DMS79 (cell line): ENCODE measurements around the gene RHOC.
"Not testable (repeated sequence)": the region's sequence is repeated elsewhere in the genome, so short reads cannot be mapped to it uniquely, and the experiment has no call there.

Experiments used
- DNase-seq: peaks from one replicate; lab custom pipeline; 2025; lab: John Stamatoyannopoulos, UW

The RHOC gene

DNA sequence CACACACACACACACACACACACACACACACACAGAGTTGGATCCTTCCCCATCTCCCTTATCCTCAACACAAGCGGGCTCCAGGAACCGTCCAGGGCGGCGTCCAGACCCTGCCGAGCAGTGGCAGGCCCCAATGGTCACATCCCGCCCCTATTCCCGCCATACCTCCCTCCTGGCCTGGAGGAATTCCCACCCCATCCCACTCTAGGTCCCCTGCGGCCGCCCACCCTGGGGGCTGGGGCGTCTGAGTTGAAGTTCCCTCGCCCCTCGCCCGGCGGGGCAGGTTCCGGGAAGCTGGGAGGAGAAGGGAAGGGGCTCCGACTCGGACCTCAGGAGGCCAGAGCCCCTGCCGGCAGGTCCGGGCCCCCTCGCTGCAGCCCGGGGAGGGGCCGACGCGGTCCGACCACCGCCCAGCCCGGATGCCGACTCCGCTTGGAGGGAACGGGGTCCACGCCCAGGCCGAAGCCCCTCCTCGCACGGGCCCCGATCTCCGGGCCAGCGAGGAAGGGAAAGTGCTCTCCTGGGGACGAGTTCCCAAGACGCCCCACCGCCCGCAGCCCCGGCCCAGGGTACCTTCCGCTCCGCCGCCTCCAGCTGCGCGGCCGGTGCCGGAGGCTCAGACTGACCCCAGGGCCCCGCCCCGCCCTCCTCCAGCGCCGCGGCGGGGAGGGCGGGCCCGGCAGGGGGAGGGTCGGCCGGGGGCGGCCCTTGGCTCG lies at the start of gene RHOC:
TSS of gene RHOC (minus strand) at position 623 of the 716 bp plus-strand sequence. CDS start 3,328 bp downstream, outside the sequence.
- DNase-seq, result no peak

GRCh38 chr1:112754116-112754628 lies 47.2 kb upstream of the RHOC start:
- no peak for DNase-seq

DNA sequence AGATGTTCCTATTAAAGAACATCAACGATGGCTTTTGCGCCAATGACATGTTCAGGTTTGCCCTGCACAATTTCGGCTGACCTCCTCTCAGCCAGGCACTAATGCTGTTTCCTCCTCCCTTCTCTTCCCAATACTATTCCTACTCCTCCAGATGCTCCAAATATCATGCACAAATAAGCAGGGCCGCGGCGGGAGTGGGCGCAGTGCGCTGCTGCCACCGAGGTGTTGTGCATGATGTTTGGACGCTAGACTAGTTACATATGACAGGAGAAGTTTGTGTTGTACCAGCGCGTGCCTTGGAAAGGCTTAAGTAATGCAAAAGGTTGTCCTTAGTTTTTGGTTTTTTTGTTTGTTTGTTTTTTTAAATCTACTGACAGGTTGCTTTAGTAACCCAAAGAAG lies 41.5 kb upstream of the RHOC start:
- no peak for DNase-seq

DNA sequence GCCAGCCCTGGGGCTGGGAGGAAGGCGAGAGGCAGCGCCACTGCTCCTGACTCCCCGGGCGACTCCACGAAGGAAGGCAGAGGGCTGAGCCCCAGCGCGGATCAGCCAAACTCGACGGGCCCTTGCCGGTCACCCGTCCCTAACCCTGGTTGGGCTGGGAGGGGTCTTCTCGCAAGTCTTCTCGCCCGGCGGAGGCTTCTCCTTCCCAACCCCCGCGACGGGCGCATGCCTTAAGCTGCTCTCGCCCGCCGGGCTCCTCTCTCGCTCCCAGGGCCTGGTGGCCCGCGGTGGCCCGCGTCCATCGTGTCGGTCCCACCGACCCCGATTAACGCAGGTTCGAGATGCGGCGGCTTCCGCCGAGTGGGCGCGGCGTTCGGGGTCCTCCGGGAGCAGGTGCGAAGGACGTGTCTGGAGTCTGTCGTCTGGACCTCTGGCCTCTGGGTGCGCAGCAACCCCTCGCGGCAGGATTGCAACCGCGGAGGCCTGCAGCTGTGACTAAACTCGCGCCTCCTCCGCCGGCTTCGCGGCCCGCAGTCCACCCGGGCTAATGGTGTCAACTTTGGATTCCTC lies 37.2 kb upstream of the RHOC start:
- no peak for DNase-seq

- DNase-seq, result no peak
Measured at GRCh38 chr1:112743174-112744008, 36.5 kb upstream of the RHOC start.

DNA sequence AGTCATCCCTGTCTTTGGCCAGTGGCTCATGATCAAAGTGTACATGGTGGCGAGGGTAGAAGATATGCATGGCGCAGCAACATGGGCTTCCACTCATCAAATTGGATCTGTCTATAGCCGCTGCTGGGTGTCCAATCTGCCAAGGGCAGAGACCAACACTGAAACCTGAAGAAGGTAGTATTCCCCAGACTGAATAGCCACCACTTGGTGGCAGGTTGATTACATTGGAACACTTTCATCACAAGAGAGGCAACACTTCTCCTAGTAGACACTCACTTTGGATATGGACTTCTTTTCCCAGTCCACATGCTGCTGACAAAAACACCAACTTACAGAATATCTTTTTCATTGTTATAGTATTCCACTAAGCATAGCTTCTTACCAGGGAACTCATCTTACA lies 30.6 kb upstream of the RHOC start:
- no peak for DNase-seq

DNA sequence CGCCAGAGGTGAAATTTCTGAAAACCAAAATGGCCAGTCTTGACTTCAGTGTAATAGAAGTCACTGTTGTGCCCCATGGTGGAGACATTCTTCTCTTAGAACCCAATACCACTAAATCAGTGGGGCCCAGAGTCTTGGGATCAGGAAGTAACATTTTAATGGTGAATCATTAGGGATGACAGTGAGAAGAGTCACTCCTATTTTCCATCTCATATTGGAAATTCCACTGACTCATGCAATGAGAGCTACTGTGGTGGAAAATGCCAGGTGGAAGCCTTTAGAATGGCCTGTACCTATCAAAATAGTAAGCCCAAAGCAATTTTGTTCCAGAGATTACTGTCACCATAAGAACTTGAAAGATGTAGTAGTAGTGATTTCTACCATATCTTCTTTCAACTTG lies 28.8 kb upstream of the RHOC start:
- DNase-seq, result no peak

DNA sequence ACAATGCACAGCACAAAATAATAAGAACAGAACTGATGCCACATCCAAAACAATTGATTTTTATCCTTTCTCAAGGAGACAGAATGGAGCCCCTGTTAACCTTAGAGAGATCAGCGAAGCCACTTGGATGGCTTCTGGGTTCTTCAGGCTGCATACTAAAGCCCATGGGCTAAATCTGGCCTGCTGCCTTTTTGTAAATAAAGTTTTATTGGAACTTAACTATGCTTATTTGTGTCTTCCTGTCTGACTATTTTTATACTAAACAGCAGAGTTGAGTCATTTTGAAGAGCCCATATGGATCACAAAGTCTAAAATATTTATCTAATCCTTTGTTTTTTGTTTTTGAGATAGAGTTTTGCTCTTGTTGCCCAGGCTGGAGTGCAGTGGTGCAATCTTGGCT lies 24.5 kb upstream of the RHOC start:
- DNase-seq, result no peak

DNA sequence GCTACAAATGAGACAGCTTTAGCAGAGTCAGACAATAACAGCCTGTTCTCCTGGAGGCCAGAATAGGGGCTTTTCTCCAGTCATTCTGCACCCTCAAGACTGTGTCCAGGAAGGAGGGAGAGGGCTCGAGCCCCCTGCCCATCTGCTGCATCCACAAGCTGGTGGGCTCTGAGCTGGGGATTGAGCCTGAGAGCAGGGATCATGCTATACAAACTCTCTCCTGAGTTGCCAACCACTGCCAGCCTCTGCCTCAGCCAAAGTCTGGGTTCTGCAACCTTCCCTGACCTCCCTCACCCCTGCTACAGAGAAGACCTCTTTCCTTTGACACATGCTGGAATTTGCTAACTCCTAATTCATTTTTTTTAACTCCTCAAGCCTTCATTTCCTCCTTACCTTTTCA lies 23.0 kb upstream of the RHOC start:
- no peak for DNase-seq

DNA sequence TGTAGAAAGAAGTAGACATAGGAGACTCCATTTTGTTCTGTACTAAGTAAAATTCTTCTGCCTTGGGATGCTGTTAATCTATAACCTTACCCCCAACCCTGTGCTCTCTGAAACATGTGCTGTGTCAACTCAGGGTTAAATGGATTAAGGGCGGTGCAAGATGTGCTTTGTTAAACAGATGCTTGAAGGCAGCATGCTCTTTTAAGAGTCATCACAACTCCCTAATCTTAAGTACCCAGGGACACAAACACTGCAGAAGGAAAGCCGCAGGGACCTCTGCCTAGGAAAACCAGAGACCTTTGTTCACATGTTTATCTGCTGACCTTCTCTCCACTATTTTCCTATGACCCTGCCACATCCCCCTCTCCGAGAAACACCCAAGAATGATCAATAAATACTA lies 22.1 kb upstream of the RHOC start:
- DNase-seq, result not testable (repeated sequence)

GRCh38 chr1:112728306-112728971 lies 21.5 kb upstream of the RHOC start:
- DNase-seq, result not testable (repeated sequence)

DNA sequence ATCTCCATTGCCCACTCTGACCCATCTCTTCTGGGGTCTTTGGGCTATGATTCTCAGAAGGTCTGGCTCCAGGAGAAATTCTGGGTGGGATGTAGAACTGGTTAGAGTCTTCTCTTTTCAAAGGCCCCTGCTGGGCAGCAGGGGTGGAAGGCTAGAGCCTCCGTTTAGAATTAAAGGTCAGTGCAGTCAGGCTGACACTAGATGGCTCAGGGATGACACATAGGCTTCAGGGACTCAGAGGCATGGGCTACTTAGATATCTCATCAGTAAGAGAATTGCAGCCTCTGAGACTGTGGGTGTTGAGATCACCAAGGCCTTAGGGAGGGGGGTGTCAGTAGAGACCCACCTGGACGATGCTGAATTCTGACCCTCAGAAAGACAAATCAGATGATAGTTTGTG lies 20.8 kb upstream of the RHOC start:
- DNase-seq, result no peak

DNA sequence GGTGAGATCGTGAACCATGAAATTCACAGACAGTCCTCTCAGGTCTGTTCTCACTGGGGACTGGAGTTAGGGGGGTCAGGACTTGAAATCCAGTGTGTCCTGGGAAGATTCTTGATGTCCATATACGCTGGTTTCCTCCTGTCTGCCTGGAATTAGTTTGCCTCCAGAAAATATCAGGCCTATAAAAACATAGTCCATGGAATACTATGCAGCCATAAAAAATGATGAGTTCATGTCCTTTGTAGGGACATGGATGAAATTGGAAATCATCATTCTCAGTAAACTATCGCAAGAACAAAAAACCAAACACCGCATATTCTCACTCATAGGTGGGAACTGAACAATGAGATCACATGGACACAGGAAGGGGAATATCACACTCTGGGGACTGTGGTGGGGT lies 17.3 kb upstream of the RHOC start:
- DNase-seq, result not testable (repeated sequence)

DNA sequence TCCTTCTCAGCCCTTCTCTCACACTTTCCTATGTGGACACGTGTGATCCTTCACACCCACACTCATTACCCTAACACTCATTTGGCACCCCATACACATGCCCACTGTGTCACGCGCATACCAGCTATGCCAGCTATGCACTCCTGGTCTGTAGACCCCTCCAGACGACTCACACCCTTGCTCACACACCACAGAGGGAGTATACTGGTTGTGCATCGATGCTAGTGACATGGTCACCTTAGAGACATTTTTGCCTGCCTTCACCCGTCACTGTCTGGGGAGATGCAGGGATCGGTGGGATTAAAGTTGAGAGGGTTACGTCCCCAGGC lies 16.5 kb upstream of the RHOC start:
- DNase-seq, result no peak

DNA sequence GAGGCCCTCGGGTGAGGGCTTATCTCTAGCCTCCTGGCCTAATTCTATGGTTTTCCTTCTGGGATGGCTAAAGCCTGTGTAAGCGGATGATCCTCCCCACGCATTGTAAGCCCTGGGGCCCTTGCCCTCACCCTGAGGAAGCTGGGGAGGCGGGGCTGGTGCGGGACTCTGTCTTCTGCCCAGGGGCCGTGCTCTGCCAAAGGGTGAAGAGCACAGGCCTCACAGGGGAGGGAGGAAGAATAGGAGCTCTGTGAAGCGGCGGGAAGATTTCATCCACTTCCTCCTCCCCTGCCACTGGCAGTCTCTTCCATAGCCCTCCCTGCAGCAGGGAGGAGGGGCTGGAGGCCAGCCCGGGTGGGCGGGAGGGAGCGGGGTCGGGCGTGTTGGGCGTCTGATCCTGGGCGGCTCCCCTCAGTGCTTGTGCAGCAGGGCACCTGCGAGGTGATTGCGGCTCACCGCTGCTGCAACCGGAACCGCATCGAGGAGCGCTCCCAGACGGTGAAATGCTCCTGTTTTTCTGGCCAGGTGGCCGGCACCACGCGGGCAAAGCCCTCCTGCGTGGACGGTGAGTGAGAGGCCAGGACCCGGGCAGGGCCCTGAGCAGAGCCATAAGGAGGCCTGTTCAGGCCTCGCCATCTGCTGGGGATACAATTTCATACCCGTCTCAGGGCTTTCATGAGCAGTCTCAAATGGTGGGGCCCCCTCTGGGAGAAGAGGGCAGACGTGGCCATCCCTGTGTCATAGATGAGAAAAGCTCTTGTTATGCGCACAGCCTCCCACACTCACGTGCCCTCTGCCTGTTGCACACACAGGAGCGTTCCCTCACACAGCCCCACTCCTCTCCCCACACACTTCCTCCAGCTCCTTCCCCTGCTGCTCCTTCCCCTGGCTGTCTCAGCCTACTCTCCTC lies 15.9 kb upstream of the RHOC start:
- no peak for DNase-seq

DNA sequence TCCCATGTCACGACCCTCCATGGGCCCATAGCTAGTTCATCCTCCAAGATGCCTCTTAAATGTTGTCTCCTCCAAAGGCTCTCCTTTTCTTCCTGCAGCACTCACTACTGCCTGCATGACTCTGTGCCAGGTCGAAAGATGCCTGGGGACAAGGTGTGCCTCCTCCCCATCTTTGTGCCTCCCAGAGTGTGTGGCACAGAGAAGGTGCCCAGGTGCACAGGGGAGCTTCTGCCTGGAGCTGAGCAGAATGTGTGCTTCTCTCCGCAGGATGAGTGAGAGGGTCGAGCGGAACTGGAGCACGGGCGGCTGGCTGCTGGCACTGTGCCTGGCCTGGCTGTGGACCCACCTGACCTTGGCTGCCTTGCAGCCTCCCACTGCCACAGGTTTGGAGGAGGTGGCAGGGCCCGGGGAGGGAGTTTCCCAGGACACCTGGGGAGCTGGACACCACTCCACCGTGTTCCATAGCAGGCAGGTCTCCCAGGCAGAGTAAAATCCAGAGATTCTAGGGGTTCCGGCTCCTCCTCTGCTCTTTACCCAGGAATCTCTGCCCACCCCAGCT lies 15.1 kb upstream of the RHOC start:
- no peak for DNase-seq

GRCh38 chr1:112721294-112721693 lies 14.4 kb upstream of the RHOC start:
- DNase-seq, result not testable (repeated sequence)

DNA sequence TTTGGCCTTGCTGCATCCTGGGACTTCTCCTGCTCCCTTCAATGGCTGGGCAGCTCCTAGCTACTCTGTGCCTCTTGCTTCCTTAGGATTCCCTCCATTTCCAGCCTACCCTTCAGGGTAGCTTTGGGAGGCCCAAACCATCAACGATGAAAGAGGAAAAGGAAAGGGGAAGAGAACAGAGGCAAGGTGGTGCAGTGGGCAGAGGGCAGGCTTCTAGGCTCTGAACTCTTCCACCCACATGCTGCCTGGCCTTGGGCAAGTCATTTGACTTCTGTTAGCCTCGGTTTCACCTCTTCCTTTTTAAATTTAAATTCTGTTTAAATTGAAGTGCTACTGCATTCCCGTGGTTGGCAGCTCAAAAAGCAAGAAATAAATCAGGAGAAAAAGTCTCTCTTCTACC lies 13.9 kb upstream of the RHOC start:
- no peak for DNase-seq

GRCh38 chr1:112719706-112720105 lies 12.8 kb upstream of the RHOC start:
- no peak for DNase-seq

DNA sequence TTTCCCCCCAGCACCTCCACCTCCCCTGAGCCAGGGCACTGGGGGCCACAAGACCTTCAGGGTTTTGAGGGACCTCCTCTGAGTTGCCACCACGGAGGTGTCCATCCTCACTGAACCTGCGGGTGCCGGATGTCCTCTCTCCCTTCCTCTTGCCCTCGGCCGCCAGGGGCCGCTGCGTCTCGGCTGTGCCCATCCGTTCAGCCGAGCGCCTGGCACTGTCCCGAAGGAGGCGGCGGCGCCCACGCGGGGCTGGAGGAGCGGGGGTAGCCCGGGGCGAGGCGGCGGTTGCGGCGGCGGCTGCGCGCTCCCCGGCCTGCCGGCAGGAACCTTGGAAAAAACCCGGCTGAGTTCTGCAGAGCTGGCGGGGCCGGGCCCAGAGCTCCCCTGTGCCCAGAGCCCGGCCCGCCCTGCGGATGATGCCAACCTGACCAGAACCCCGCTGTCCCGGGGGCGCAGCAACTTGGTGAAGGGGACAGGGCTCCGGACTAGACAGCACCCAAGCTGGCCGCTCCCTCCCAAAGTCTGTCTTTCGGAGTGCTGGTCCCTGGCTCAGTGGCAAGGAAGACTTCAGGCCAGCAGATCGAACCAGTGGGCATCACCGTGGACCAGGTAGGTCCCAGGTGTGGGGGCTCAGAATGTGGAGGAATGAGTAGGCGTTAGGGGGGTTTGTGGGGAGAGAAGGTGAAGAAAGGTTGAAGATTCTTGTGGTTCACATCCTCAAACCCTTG lies 11.9 kb upstream of the RHOC start:
- peak; percentile 28 for DNase-seq
